Mucosa of stomach (tissue), 1 donor: ENCODE results near the gene SIPA1L3.

Experiments
- H3K27me3 ChIP-seq: one replicate; pipeline ENCODE4 v1.7.0; 2013; ENCODE audit warnings: mild to moderate bottlenecking, low read length; ENCODE audit not compliant: control insufficient read depth, insufficient read depth
- H3K36me3 ChIP-seq: one replicate; pipeline ENCODE4 v1.7.0; 2013; ENCODE audit warnings: low read length; ENCODE audit not compliant: control insufficient read depth, insufficient read depth
- H3K4me1 ChIP-seq: one replicate; pipeline ENCODE4 v1.7.0; 2013; ENCODE audit warnings: mild to moderate bottlenecking, low read length; ENCODE audit not compliant: control insufficient read depth, insufficient read depth
- H3K4me3 ChIP-seq: one replicate; pipeline ENCODE4 v1.7.0; 2013; ENCODE audit warnings: low read length
- H3K9ac ChIP-seq: one replicate; pipeline ENCODE4 v1.7.0; 2013; ENCODE audit warnings: mild to moderate bottlenecking, low read length, moderate library complexity
- H3K9me3 ChIP-seq: one replicate; pipeline ENCODE4 v1.7.0; 2013; ENCODE audit warnings: mild to moderate bottlenecking, low read length, moderate library complexity; ENCODE audit not compliant: control insufficient read depth
- donor health status: Pancreatic carcinoma.

Gene SIPA1L3

GRCh38 chr19:37973666-37974065 lies 66.7 kb downstream of the SIPA1L3 start:
- H3K9ac ChIP-seq, result no peak overlapping the region
- H3K4me1 ChIP-seq, result no peaks in the 10 kb centered on the region
- H3K36me3 ChIP-seq, result peaks cover 5% of the 10 kb centered on the region
- no peak overlapping the region for H3K4me3 ChIP-seq
- peaks cover 4% of the 10 kb centered on the region for H3K9me3 ChIP-seq
- no peaks in the 10 kb centered on the region for H3K27me3 ChIP-seq

- Histone ChIP-seq H3K27me3 (no peaks in the 10 kb centered on the region), H3K4me1 (peaks cover 7% of the 10 kb centered on the region), H3K4me3 (no peak overlapping the region), H3K9ac (no peak overlapping the region), H3K9me3 (peaks cover 4% of the 10 kb centered on the region), H3K36me3 (peaks cover 5% of the 10 kb centered on the region)
These were observed 68.1 kb downstream of the SIPA1L3 start for GRCh38 chr19:37975071-37975470.

DNA sequence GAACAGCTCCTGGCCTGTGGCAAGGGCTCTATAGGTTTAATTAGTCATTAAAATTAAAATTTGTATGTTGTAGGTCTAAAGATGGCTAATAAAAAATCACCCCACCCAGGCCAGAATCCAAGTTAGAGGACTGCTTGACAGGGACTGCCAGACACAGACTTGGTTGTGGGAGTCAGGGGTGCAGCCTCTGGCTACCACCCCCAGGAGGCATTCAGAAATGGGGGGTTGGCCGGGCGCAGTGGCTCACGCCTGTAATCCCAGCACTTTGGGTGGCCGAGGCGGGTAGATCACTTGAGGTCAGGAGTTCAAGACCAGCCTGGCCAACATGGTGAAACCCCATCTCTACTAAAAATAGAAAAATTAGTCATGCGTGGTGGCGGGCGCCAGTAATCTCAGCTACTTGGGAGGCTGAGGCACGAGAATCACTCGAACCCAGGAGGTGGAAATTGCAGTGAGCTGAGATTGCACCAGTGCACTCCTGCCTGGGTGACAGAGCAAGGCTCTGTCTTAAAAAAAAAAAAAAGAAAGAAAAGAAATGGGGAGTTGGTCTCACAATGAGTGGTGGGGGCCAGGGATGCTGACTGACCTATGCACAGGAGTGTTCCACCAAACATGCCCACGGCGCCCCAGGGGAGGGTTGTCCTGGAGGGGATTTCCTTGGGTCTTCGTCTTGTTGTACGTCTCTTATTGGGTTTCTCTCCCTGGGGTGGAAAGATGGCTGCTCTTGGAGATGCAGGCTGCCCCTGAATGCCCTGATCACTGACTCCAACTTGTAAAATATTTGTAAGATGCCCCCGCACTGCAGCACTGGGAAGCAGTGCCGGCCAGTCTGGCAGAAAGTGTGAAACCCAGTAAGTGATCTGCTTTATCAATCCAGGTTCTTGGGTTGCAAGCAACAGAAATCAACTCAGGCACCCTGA lies 68.8 kb downstream of the SIPA1L3 start:
- peaks cover 15% of the 10 kb centered on the region for H3K4me1 ChIP-seq
- H3K4me3 ChIP-seq, result no peak overlapping the region
- H3K36me3 ChIP-seq, result peaks cover 5% of the 10 kb centered on the region
- H3K27me3 ChIP-seq, result no peaks in the 10 kb centered on the region
- H3K9me3 ChIP-seq, result no peaks in the 10 kb centered on the region
- H3K9ac ChIP-seq, result no peak overlapping the region

DNA sequence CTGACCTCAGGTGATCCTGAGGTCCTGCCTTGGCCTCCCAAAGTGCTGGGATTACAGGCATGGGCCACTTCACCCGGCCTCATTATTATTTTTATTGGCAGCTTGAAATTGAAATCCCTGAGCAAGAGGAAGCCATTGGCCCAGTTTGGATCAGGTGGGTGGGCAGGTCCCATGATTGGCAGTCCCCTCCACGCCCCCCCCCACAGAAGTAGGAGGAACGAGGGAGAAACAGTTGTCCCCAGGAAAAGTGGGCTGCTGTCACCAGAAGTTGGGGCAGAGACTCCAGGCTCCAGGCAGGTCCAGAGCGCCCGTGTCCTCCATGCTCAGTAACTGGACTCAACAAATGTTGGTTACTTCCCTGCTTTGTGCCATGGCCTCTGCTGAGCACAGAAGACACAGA lies 70.4 kb downstream of the SIPA1L3 start:
- Histone ChIP-seq H3K36me3 (no peaks in the 10 kb centered on the region), H3K27me3 (no peaks in the 10 kb centered on the region), H3K9ac (no peak overlapping the region), H3K4me3 (no peak overlapping the region), H3K9me3 (no peaks in the 10 kb centered on the region), H3K4me1 (peaks cover 30% of the 10 kb centered on the region)

GRCh38 chr19:37977992-37978391 lies 71.0 kb downstream of the SIPA1L3 start:
- Histone ChIP-seq H3K27me3 (no peaks in the 10 kb centered on the region), H3K4me1 (peaks cover 36% of the 10 kb centered on the region), H3K9ac (no peak overlapping the region), H3K9me3 (no peaks in the 10 kb centered on the region), H3K36me3 (no peaks in the 10 kb centered on the region), H3K4me3 (no peak overlapping the region)

DNA sequence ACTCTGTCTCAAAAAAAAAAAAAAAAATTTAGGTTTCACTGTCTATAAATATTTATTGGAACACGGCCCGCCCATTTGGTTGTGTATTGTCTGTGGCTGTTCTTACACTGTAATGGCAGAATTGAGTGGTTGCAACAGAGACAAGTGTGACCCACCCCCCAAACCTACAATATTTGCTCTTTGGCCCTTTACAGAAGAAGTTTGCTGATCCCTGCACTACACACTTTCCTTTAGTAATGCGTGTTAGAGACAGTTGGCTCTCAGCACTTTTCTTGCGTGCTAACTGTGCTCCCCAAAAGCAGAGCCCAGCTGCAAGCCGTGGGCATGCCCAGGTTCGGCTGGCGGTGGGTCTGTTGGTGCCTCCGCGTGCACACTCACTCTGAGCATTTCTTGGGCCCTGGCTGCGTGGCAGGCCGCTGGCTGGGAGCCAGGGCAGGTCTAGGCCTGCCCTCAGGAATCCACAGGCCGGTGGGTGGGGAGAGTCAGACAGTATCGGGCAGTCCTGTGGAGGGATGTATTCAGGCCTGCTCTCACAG lies 72.6 kb downstream of the SIPA1L3 start:
- Histone ChIP-seq H3K36me3 (no peaks in the 10 kb centered on the region), H3K9me3 (no peaks in the 10 kb centered on the region), H3K4me3 (no peak overlapping the region), H3K27me3 (no peaks in the 10 kb centered on the region), H3K4me1 (peaks cover 39% of the 10 kb centered on the region), H3K9ac (no peak overlapping the region)

- Histone ChIP-seq H3K27me3 (no peaks in the 10 kb centered on the region), H3K9me3 (no peaks in the 10 kb centered on the region), H3K9ac (no peak overlapping the region), H3K4me3 (no peak overlapping the region), H3K36me3 (no peaks in the 10 kb centered on the region), H3K4me1 (peaks cover 39% of the 10 kb centered on the region)
These were observed 73.6 kb downstream of the SIPA1L3 start for GRCh38 chr19:37980419-37981170.

- peaks cover 39% of the 10 kb centered on the region for H3K4me1 ChIP-seq
- H3K4me3 ChIP-seq, result no peak overlapping the region
- H3K36me3 ChIP-seq, result no peaks in the 10 kb centered on the region
- no peak overlapping the region for H3K9ac ChIP-seq
- no peaks in the 10 kb centered on the region for H3K9me3 ChIP-seq
- H3K27me3 ChIP-seq, result no peaks in the 10 kb centered on the region
These were observed 74.9 kb downstream of the SIPA1L3 start for GRCh38 chr19:37981785-37982475.

GRCh38 chr19:37982655-37983054 lies 75.6 kb downstream of the SIPA1L3 start:
- H3K4me1 ChIP-seq, result peaks cover 39% of the 10 kb centered on the region
- no peak overlapping the region for H3K9ac ChIP-seq
- no peaks in the 10 kb centered on the region for H3K36me3 ChIP-seq
- H3K27me3 ChIP-seq, result no peaks in the 10 kb centered on the region
- H3K4me3 ChIP-seq, result no peak overlapping the region
- H3K9me3 ChIP-seq, result no peaks in the 10 kb centered on the region

GRCh38 chr19:37983153-37983552 lies 76.1 kb downstream of the SIPA1L3 start:
- Histone ChIP-seq H3K9me3 (no peaks in the 10 kb centered on the region), H3K4me3 (no peak overlapping the region), H3K27me3 (no peaks in the 10 kb centered on the region), H3K4me1 (peaks cover 39% of the 10 kb centered on the region), H3K36me3 (no peaks in the 10 kb centered on the region), H3K9ac (no peak overlapping the region)

GRCh38 chr19:37983916-37984315 lies 76.9 kb downstream of the SIPA1L3 start:
- Histone ChIP-seq H3K36me3 (no peaks in the 10 kb centered on the region), H3K9ac (no peak overlapping the region), H3K4me1 (peaks cover 39% of the 10 kb centered on the region), H3K27me3 (no peaks in the 10 kb centered on the region), H3K9me3 (no peaks in the 10 kb centered on the region), H3K4me3 (no peak overlapping the region)
